ENCODE data around the gene MBL2. TPM values are rescaled to one million over a fixed set of nuclear protein-coding genes. Genes with fewer than 3 reads are reported as not detected.

Gene MBL2
- total RNA-seq, 4 donors from 2014 or later = not detected

- TF ChIP-seq POLR2A (IDR thresholded peaks at IDR 0.05) = no peak
- TF ChIP-seq CTCF (IDR thresholded peaks at IDR 0.05) = no peak
- Histone ChIP-seq H3K4me3 (no peak overlapping the region), H3K4me1 (no peaks in the 10 kb centered on the region), H3K9me3 (no peaks in the 10 kb centered on the region), H3K36me3 (no peaks in the 10 kb centered on the region), H3K27ac (no peak overlapping the region), H3K27me3 (no peaks in the 10 kb centered on the region)
- WGBS, 2 donors = 81 to 95% methylated on average over 2 to 4 of the region's 4 CpGs
- intact Hi-C loops (cut with DNase I) = no loop called here
- DNase-seq = no peak
These were observed 16.3 kb downstream of the MBL2 start for GRCh38 chr10:52756295-52756694.

GRCh38 chr10:52755297-52756062, 17.1 kb downstream of the MBL2 start:
- H3K4me3 ChIP-seq = no peak overlapping the region
- H3K27me3 ChIP-seq = no peaks in the 10 kb centered on the region
- H3K9me3 ChIP-seq = no peaks in the 10 kb centered on the region
- TF ChIP-seq CTCF (IDR thresholded peaks at IDR 0.05) = no peak
- no peak for TF ChIP-seq POLR2A (IDR thresholded peaks at IDR 0.05)
- H3K27ac ChIP-seq = no peak overlapping the region
- DNase-seq = no peak
- H3K4me1 ChIP-seq = no peaks in the 10 kb centered on the region
- 68 to 80% methylated on average over 5 of the region's 5 CpGs for WGBS, 2 donors
- no peaks in the 10 kb centered on the region for H3K36me3 ChIP-seq
- intact Hi-C loops (cut with DNase I) = no loop called here

GRCh38 chr10:52752801-52753445, 19.7 kb downstream of the MBL2 start:
- intact Hi-C loops (cut with DNase I) = no loop called here
- WGBS, 2 donors = 69 to 73% methylated on average over 3 of the region's 3 CpGs

GRCh38 chr10:52752261-52752660, 20.3 kb downstream of the MBL2 start:
- intact Hi-C loops (cut with DNase I) = no loop called here
- WGBS, 2 donors = 54 to 67% methylated on average over 1 of the region's 1 CpG
- Histone ChIP-seq H3K4me1 (no peaks in the 10 kb centered on the region), H3K9me3 (no peaks in the 10 kb centered on the region), H3K27ac (no peak overlapping the region), H3K4me3 (no peak overlapping the region), H3K27me3 (no peaks in the 10 kb centered on the region), H3K36me3 (no peaks in the 10 kb centered on the region)
- TF ChIP-seq CTCF (IDR thresholded peaks at IDR 0.05) (no peak), POLR2A (IDR thresholded peaks at IDR 0.05) (no peak)
- no peak for DNase-seq

More at GRCh38 chr10:52752801-52753445, 19.7 kb downstream of the MBL2 start:
- TF ChIP-seq CTCF (IDR thresholded peaks at IDR 0.05) = no peak
- H3K9me3 ChIP-seq = no peaks in the 10 kb centered on the region
- no peaks in the 10 kb centered on the region for H3K36me3 ChIP-seq
- no peak for DNase-seq
- no peak overlapping the region for H3K27ac ChIP-seq
- H3K4me3 ChIP-seq = no peak overlapping the region
- no peaks in the 10 kb centered on the region for H3K4me1 ChIP-seq
- no peaks in the 10 kb centered on the region for H3K27me3 ChIP-seq

- intact Hi-C loops (cut with DNase I) = no loop called here
- H3K27me3 ChIP-seq = no peaks in the 10 kb centered on the region
- no peaks in the 10 kb centered on the region for H3K9me3 ChIP-seq
- TF ChIP-seq CTCF (IDR thresholded peaks at IDR 0.05) (no peak), POLR2A (IDR thresholded peaks at IDR 0.05) (no peak)
- WGBS, 2 donors = 77 to 88% methylated on average over 1 to 2 of the region's 2 CpGs
- H3K4me3 ChIP-seq = no peak overlapping the region
- no peaks in the 10 kb centered on the region for H3K4me1 ChIP-seq
- H3K36me3 ChIP-seq = no peaks in the 10 kb centered on the region
- H3K27ac ChIP-seq = no peak overlapping the region
- no peak for DNase-seq
These were observed 21.2 kb downstream of the MBL2 start for GRCh38 chr10:52751337-52751736.

Measured in esophagus squamous epithelium (tissue), 5 donors.